ENCODE data around the gene ADAMTS17.
A peak's percentile ranks its signal among the peaks of the same experiment; 100 is the strongest.

Gene ADAMTS17

GRCh38 chr15:100131321-100132224 lies 210.2 kb downstream of the ADAMTS17 start:
- DNase-seq (ENCODE audit: low spot score in 2 of 2) (no peak), ATAC-seq (peak; percentile 72)
- H3K4me1 Mint-ChIP-seq: no peaks in the 10 kb centered on the region
- no peaks in the 10 kb centered on the region for H3K9me3 Mint-ChIP-seq
- H3K27ac Mint-ChIP-seq: no peak overlapping the region
- H3K4me3 Mint-ChIP-seq: peak overlapping the region; percentile 42
- H3K36me3 Mint-ChIP-seq: no peaks in the 10 kb centered on the region

GRCh38 chr15:100129677-100130076 lies 212.1 kb downstream of the ADAMTS17 start:
- H3K4me3 Mint-ChIP-seq: no peak overlapping the region
- no peaks in the 10 kb centered on the region for H3K9me3 Mint-ChIP-seq
- ATAC-seq: no peak
- DNase-seq (ENCODE audit: low spot score in 2 of 2): no peak
- H3K36me3 Mint-ChIP-seq: no peaks in the 10 kb centered on the region
- H3K4me1 Mint-ChIP-seq: no peaks in the 10 kb centered on the region
- H3K27ac Mint-ChIP-seq: no peak overlapping the region

GRCh38 chr15:100125401-100126191 lies 216.2 kb downstream of the ADAMTS17 start:
- H3K4me1 Mint-ChIP-seq: no peaks in the 10 kb centered on the region
- ATAC-seq (no peak), DNase-seq (ENCODE audit: low spot score in 2 of 2) (no peak)
- H3K4me3 Mint-ChIP-seq: no peak overlapping the region
- H3K27ac Mint-ChIP-seq: no peak overlapping the region
- peaks cover 21% of the 10 kb centered on the region for H3K9me3 Mint-ChIP-seq
- no peaks in the 10 kb centered on the region for H3K36me3 Mint-ChIP-seq

GRCh38 chr15:100124936-100125335 lies 216.8 kb downstream of the ADAMTS17 start:
- Mint-ChIP-seq H3K27ac (no peak overlapping the region), H3K4me3 (no peak overlapping the region), H3K9me3 (peaks cover 21% of the 10 kb centered on the region), H3K36me3 (no peaks in the 10 kb centered on the region), H3K4me1 (no peaks in the 10 kb centered on the region)
- no peak for ATAC-seq
- no peak for DNase-seq (ENCODE audit: low spot score in 2 of 2)

- no peak for ATAC-seq
- H3K4me1 Mint-ChIP-seq: no peaks in the 10 kb centered on the region
Measured at GRCh38 chr15:100124361-100124760, 217.4 kb downstream of the ADAMTS17 start.

GRCh38 chr15:100123611-100124010 lies 218.2 kb downstream of the ADAMTS17 start:
- ATAC-seq: no peak
- H3K4me3 Mint-ChIP-seq: no peak overlapping the region
- H3K36me3 Mint-ChIP-seq: no peaks in the 10 kb centered on the region
- no peak for DNase-seq (ENCODE audit: low spot score in 2 of 2)
- H3K9me3 Mint-ChIP-seq: peaks cover 24% of the 10 kb centered on the region
- H3K4me1 Mint-ChIP-seq: no peaks in the 10 kb centered on the region
- no peak overlapping the region for H3K27ac Mint-ChIP-seq

More at GRCh38 chr15:100124361-100124760, 217.4 kb downstream of the ADAMTS17 start:
- no peak overlapping the region for H3K27ac Mint-ChIP-seq
- DNase-seq (ENCODE audit: low spot score in 2 of 2): no peak
- peaks cover 24% of the 10 kb centered on the region for H3K9me3 Mint-ChIP-seq
- no peaks in the 10 kb centered on the region for H3K36me3 Mint-ChIP-seq
- no peak overlapping the region for H3K4me3 Mint-ChIP-seq

GRCh38 chr15:100121285-100121684 lies 220.5 kb downstream of the ADAMTS17 start:
- ATAC-seq: no peak
- no peak for DNase-seq (ENCODE audit: low spot score in 2 of 2)
- no peaks in the 10 kb centered on the region for H3K36me3 Mint-ChIP-seq
- H3K4me3 Mint-ChIP-seq: no peak overlapping the region
- peaks cover 26% of the 10 kb centered on the region for H3K9me3 Mint-ChIP-seq
- no peak overlapping the region for H3K27ac Mint-ChIP-seq
- H3K4me1 Mint-ChIP-seq: no peaks in the 10 kb centered on the region

- no peak for DNase-seq (ENCODE audit: low spot score in 2 of 2)
Measured at GRCh38 chr15:100120111-100120510, 221.7 kb downstream of the ADAMTS17 start.

GRCh38 chr15:100118546-100118945 lies 223.2 kb downstream of the ADAMTS17 start:
- H3K9me3 Mint-ChIP-seq: peaks cover 26% of the 10 kb centered on the region
- H3K4me1 Mint-ChIP-seq: no peaks in the 10 kb centered on the region
- H3K36me3 Mint-ChIP-seq: no peaks in the 10 kb centered on the region
- no peak overlapping the region for H3K27ac Mint-ChIP-seq
- no peak for DNase-seq (ENCODE audit: low spot score in 2 of 2)
- H3K4me3 Mint-ChIP-seq: no peak overlapping the region
- no peak for ATAC-seq

More at GRCh38 chr15:100120111-100120510, 221.7 kb downstream of the ADAMTS17 start:
- Mint-ChIP-seq H3K4me3 (no peak overlapping the region), H3K36me3 (no peaks in the 10 kb centered on the region), H3K9me3 (peaks cover 26% of the 10 kb centered on the region), H3K4me1 (no peaks in the 10 kb centered on the region), H3K27ac (no peak overlapping the region)
- no peak for ATAC-seq

- Mint-ChIP-seq H3K4me3 (no peak overlapping the region), H3K36me3 (no peaks in the 10 kb centered on the region), H3K27ac (no peak overlapping the region), H3K9me3 (peaks cover 13% of the 10 kb centered on the region), H3K4me1 (peaks cover 2% of the 10 kb centered on the region)
- DNase-seq (ENCODE audit: low spot score in 2 of 2): no peak
- no peak for ATAC-seq
Measured at GRCh38 chr15:100116416-100117190, 225.2 kb downstream of the ADAMTS17 start.

GRCh38 chr15:100115711-100116090 lies 226.1 kb downstream of the ADAMTS17 start:
- Mint-ChIP-seq H3K4me1 (peaks cover 11% of the 10 kb centered on the region), H3K27ac (no peak overlapping the region), H3K36me3 (peaks cover 6% of the 10 kb centered on the region), H3K9me3 (peaks cover 6% of the 10 kb centered on the region), H3K4me3 (no peak overlapping the region)
- no peak for DNase-seq (ENCODE audit: low spot score in 2 of 2)
- no peak for ATAC-seq

GRCh38 chr15:100115066-100115710 lies 226.6 kb downstream of the ADAMTS17 start:
- DNase-seq (ENCODE audit: low spot score in 2 of 2) (no peak), ATAC-seq (no peak)
- H3K27ac Mint-ChIP-seq: peak overlapping the region; percentile 56
- H3K36me3 Mint-ChIP-seq: peaks cover 6% of the 10 kb centered on the region
- H3K4me1 Mint-ChIP-seq: peaks cover 14% of the 10 kb centered on the region
- H3K4me3 Mint-ChIP-seq: no peak overlapping the region
- peaks cover 5% of the 10 kb centered on the region for H3K9me3 Mint-ChIP-seq

- Mint-ChIP-seq H3K9me3 (peaks cover 2% of the 10 kb centered on the region), H3K27ac (peak overlapping the region; percentile 56), H3K36me3 (peaks cover 6% of the 10 kb centered on the region), H3K4me3 (no peak overlapping the region), H3K4me1 (peaks cover 14% of the 10 kb centered on the region)
- ATAC-seq (no peak), DNase-seq (ENCODE audit: low spot score in 2 of 2) (no peak)
Measured at GRCh38 chr15:100114571-100114970, 227.2 kb downstream of the ADAMTS17 start.

GRCh38 chr15:100114100-100114499 lies 227.7 kb downstream of the ADAMTS17 start:
- no peak overlapping the region for H3K4me3 Mint-ChIP-seq
- no peak for ATAC-seq
- DNase-seq (ENCODE audit: low spot score in 2 of 2): no peak
- H3K4me1 Mint-ChIP-seq: peaks cover 14% of the 10 kb centered on the region
- peaks cover 6% of the 10 kb centered on the region for H3K36me3 Mint-ChIP-seq
- H3K9me3 Mint-ChIP-seq: peaks cover 2% of the 10 kb centered on the region
- H3K27ac Mint-ChIP-seq: peak overlapping the region; percentile 56

Data from stimulated activated effector memory CD8-positive, alpha-beta T cell treated with anti-CD3 and anti-CD28 coated beads, Interleukin-12 subunit alpha, Interleukin-12 subunit beta, amount 100 ng/mL, for 72 hours (primary cell).